DND-41 (cell line): ENCODE results near the gene WDR46.

Experiments
- EZH2 ChIP-seq: IDR thresholded peaks from 3 replicates; pipeline ENCODE4 v1.6.1; 2012; ENCODE audit warnings: borderline replicate concordance, low read depth, mild to moderate bottlenecking, moderate library complexity, low read length, inconsistent platforms; ENCODE audit not compliant: severe bottlenecking
- TF ChIP-seq, protein P1 (sequence below): IDR thresholded peaks from 2 replicates; pipeline ENCODE4 v1.5.1; 2012; ENCODE audit warnings: borderline replicate concordance, low read length, moderate library complexity, mild to moderate bottlenecking; ENCODE audit not compliant: poor library complexity, severe bottlenecking; ENCODE audit errors: extremely low read depth

DNA sequence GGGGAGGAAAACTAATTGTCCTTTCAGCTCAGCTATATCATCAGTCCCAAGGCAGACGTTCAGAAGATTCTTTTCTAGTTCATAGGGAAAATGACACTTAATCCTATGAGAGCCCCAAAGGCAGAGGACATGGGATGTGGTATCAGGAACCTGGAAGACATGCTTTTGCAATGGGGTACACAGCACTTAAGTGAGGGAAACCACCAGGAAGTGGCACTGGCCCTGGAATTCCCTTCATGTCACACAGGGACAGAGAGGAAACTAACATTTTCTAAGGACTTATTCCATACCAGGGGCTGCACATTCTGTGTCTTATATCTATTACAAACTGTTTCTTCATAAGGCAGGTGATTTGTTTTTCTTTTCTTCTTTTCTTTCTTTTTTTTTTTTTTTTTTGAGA is 45.6 kb downstream of the WDR46 start:
- TF ChIP-seq, protein P1, sequence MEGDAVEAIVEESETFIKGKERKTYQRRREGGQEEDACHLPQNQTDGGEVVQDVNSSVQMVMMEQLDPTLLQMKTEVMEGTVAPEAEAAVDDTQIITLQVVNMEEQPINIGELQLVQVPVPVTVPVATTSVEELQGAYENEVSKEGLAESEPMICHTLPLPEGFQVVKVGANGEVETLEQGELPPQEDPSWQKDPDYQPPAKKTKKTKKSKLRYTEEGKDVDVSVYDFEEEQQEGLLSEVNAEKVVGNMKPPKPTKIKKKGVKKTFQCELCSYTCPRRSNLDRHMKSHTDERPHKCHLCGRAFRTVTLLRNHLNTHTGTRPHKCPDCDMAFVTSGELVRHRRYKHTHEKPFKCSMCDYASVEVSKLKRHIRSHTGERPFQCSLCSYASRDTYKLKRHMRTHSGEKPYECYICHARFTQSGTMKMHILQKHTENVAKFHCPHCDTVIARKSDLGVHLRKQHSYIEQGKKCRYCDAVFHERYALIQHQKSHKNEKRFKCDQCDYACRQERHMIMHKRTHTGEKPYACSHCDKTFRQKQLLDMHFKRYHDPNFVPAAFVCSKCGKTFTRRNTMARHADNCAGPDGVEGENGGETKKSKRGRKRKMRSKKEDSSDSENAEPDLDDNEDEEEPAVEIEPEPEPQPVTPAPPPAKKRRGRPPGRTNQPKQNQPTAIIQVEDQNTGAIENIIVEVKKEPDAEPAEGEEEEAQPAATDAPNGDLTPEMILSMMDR = no peak
- TF ChIP-seq EZH2 = no peak
